Osteoblast (primary cell): ENCODE data around the gene HS6ST3. TPM values are rescaled to one million over a fixed set of nuclear protein-coding genes. Genes with fewer than 3 reads are reported as not detected.

Source experiments
- DNase-seq: peaks from one replicate; pipeline ENCODE4 v3.0.0; 2011; ENCODE audit warnings: low spot score, mixed read lengths; ENCODE audit not compliant: insufficient read length; ENCODE audit errors: missing footprints
- H2AFZ ChIP-seq: 2 replicates; pipeline ENCODE4 v1.6.0; 2011; ENCODE audit warnings: mild to moderate bottlenecking, low read length
- H3K27ac ChIP-seq: 2 replicates; pipeline ENCODE4 v1.5.1; 2011; ENCODE audit warnings: mild to moderate bottlenecking, low read depth, low read length, moderate library complexity
- H3K27me3 ChIP-seq: 2 replicates; pipeline ENCODE4 v1.6.0; 2012; ENCODE audit warnings: mild to moderate bottlenecking, control low read depth, inconsistent platforms, low read length, moderate library complexity; ENCODE audit not compliant: insufficient read depth
- H3K36me3 ChIP-seq: 2 replicates; pipeline ENCODE4 v1.5.1; 2011; ENCODE audit warnings: mild to moderate bottlenecking, low read length, control low read depth, moderate library complexity; ENCODE audit not compliant: insufficient read depth
- H3K4me1 ChIP-seq: 2 replicates; pipeline ENCODE4 v1.5.1; 2011; ENCODE audit warnings: mild to moderate bottlenecking, low read length, control low read depth, moderate library complexity; ENCODE audit not compliant: insufficient read depth
- H3K4me2 ChIP-seq: 2 replicates; pipeline ENCODE4 v1.6.0; 2011; ENCODE audit warnings: mild to moderate bottlenecking, low read length; ENCODE audit not compliant: insufficient read depth
- H3K4me3 ChIP-seq: fragments of 200-600 bp; sonication (generic); 3 replicates; pipeline ENCODE4 v1.5.1; 2012; ENCODE audit warnings: mild to moderate bottlenecking, low read length, inconsistent platforms; ENCODE audit not compliant: insufficient read depth
- H3K79me2 ChIP-seq: 2 replicates; pipeline ENCODE4 v1.6.0; 2012; ENCODE audit warnings: mild to moderate bottlenecking, low read length, control low read depth, inconsistent platforms; ENCODE audit not compliant: insufficient read depth
- H3K9me3 ChIP-seq: 2 replicates; pipeline ENCODE4 v1.5.1; 2011; ENCODE audit warnings: low read depth, low read length, control low read depth
- H4K20me1 ChIP-seq: 2 replicates; pipeline ENCODE4 v1.6.0; 2012; ENCODE audit warnings: mild to moderate bottlenecking, low read length, control low read depth; ENCODE audit not compliant: insufficient read depth
- CTCF ChIP-seq: IDR thresholded peaks from 2 replicates; pipeline ENCODE4 v1.5.1; 2011; ENCODE audit warnings: mild to moderate bottlenecking, low read depth, low read length, moderate library complexity; ENCODE audit errors: extremely low read depth
- total RNA-seq: library from RNA; depleted of rRNA; stranded (reverse); fragments of >200 nt; gene quantifications from 2 replicates; pipeline ENCODE4 v1.2.3, GENCODE V29; 2012

HS6ST3 gene
- total RNA-seq, 1 donor: not detected

- Histone ChIP-seq H4K20me1 (no peaks in the 10 kb centered on the region), H3K4me3 (no peak overlapping the region), H2AFZ (no peak overlapping the region)
Observed at GRCh38 chr13:96089139-96089538, 768 bp upstream of the HS6ST3 start.

GRCh38 chr13:96090240-96091101, 564 bp downstream of the HS6ST3 start:
- Histone ChIP-seq H3K79me2 (no peaks in the 10 kb centered on the region), H4K20me1 (no peaks in the 10 kb centered on the region), H3K4me2 (peak overlapping the region; percentile 58), H3K4me1 (no peaks in the 10 kb centered on the region), H3K27me3 (peaks cover 64% of the 10 kb centered on the region), H3K9me3 (no peaks in the 10 kb centered on the region), H3K27ac (no peak overlapping the region), H3K4me3 (peak overlapping the region; percentile 55), H2AFZ (no peak overlapping the region), H3K36me3 (no peaks in the 10 kb centered on the region)
- peak; percentile 87 for DNase-seq
- no peak for TF ChIP-seq CTCF

More at GRCh38 chr13:96089139-96089538, 768 bp upstream of the HS6ST3 start:
- H3K36me3 ChIP-seq: no peaks in the 10 kb centered on the region
- H3K27me3 ChIP-seq: peaks cover 60% of the 10 kb centered on the region
- peak; percentile 69 for DNase-seq
- no peaks in the 10 kb centered on the region for H3K9me3 ChIP-seq
- no peaks in the 10 kb centered on the region for H3K79me2 ChIP-seq
- no peak overlapping the region for H3K27ac ChIP-seq
- no peak overlapping the region for H3K4me2 ChIP-seq
- no peak for TF ChIP-seq CTCF
- H3K4me1 ChIP-seq: no peaks in the 10 kb centered on the region

- Histone ChIP-seq H2AFZ (no peak overlapping the region), H3K4me1 (no peaks in the 10 kb centered on the region), H3K4me2 (no peak overlapping the region), H3K9me3 (no peaks in the 10 kb centered on the region), H3K36me3 (no peaks in the 10 kb centered on the region), H3K4me3 (no peak overlapping the region), H3K27me3 (peaks cover 64% of the 10 kb centered on the region), H4K20me1 (no peaks in the 10 kb centered on the region), H3K27ac (no peak overlapping the region), H3K79me2 (no peaks in the 10 kb centered on the region)
- TF ChIP-seq CTCF: no peak
- DNase-seq: peak; percentile 74
Observed at GRCh38 chr13:96091164-96092117, 1.5 kb downstream of the HS6ST3 start.
